Activated T-cell treated with anti-CD3 and anti-CD28 coated beads, Interleukin-2, amount 50 U/mL, for 24 hours (primary cell): ENCODE results near the gene GPRIN3.

Experiments
- DNase-seq: peaks from one replicate; pipeline ENCODE4 v3.0.0-alpha.2; 2020
- H3K27ac Mint-ChIP-seq: 2 replicates; pipeline ENCODE4 v1.8.0; 2020; ENCODE audit warnings: mild to moderate bottlenecking, mixed read lengths
- H3K27me3 Mint-ChIP-seq: 2 replicates; pipeline ENCODE4 v1.8.0; 2020; ENCODE audit warnings: mixed read lengths
- H3K36me3 Mint-ChIP-seq: 2 replicates; pipeline ENCODE4 v1.8.0; 2020; ENCODE audit warnings: low read depth, mixed read lengths
- H3K4me1 Mint-ChIP-seq: 2 replicates; pipeline ENCODE4 v1.8.0; 2020; ENCODE audit warnings: low read depth, mixed read lengths
- H3K4me3 Mint-ChIP-seq: 2 replicates; pipeline ENCODE4 v1.8.0; 2020; ENCODE audit warnings: mild to moderate bottlenecking, moderate library complexity, mixed read lengths
- H3K9me3 Mint-ChIP-seq: 2 replicates; pipeline ENCODE4 v1.8.0; 2020; ENCODE audit warnings: mixed read lengths

Gene GPRIN3

GRCh38 chr4:89305028-89305427 lies 2.6 kb downstream of the GPRIN3 start:
- peaks cover 76% of the 10 kb centered on the region for H3K4me1 Mint-ChIP-seq
- no peaks in the 10 kb centered on the region for H3K9me3 Mint-ChIP-seq
- H3K27me3 Mint-ChIP-seq: no peaks in the 10 kb centered on the region
- DNase-seq: no peak
- peaks cover 16% of the 10 kb centered on the region for H3K36me3 Mint-ChIP-seq
- peak overlapping the region; percentile 80 for H3K4me3 Mint-ChIP-seq
- peak overlapping the region; percentile 83 for H3K27ac Mint-ChIP-seq

GRCh38 chr4:89303814-89304388 lies 3.7 kb downstream of the GPRIN3 start:
- H3K4me1 Mint-ChIP-seq: peaks cover 77% of the 10 kb centered on the region
- H3K27ac Mint-ChIP-seq: peak overlapping the region; percentile 92
- H3K27me3 Mint-ChIP-seq: no peaks in the 10 kb centered on the region
- H3K36me3 Mint-ChIP-seq: peaks cover 16% of the 10 kb centered on the region
- DNase-seq: no peak
- H3K9me3 Mint-ChIP-seq: no peaks in the 10 kb centered on the region
- H3K4me3 Mint-ChIP-seq: peak overlapping the region; percentile 80

GRCh38 chr4:89303177-89303576 lies 4.4 kb downstream of the GPRIN3 start:
- Mint-ChIP-seq H3K27me3 (no peaks in the 10 kb centered on the region), H3K4me1 (peaks cover 77% of the 10 kb centered on the region), H3K36me3 (peaks cover 16% of the 10 kb centered on the region), H3K27ac (peak overlapping the region; percentile 95), H3K4me3 (peak overlapping the region; percentile 81), H3K9me3 (no peaks in the 10 kb centered on the region)
- no peak for DNase-seq

- peak overlapping the region; percentile 95 for H3K27ac Mint-ChIP-seq
- H3K4me1 Mint-ChIP-seq: peaks cover 85% of the 10 kb centered on the region
- no peaks in the 10 kb centered on the region for H3K9me3 Mint-ChIP-seq
- H3K27me3 Mint-ChIP-seq: no peaks in the 10 kb centered on the region
- peaks cover 13% of the 10 kb centered on the region for H3K36me3 Mint-ChIP-seq
- peak overlapping the region; percentile 81 for H3K4me3 Mint-ChIP-seq
- no peak for DNase-seq
Measured at GRCh38 chr4:89301902-89302301, 5.7 kb downstream of the GPRIN3 start.

GRCh38 chr4:89301003-89301402 lies 6.6 kb downstream of the GPRIN3 start:
- Mint-ChIP-seq H3K36me3 (peaks cover 6% of the 10 kb centered on the region), H3K27ac (peak overlapping the region; percentile 95), H3K9me3 (no peaks in the 10 kb centered on the region), H3K4me1 (peaks cover 86% of the 10 kb centered on the region), H3K27me3 (no peaks in the 10 kb centered on the region), H3K4me3 (peak overlapping the region; percentile 81)
- no peak for DNase-seq

GRCh38 chr4:89300499-89300898 lies 7.1 kb downstream of the GPRIN3 start:
- Mint-ChIP-seq H3K4me1 (peaks cover 85% of the 10 kb centered on the region), H3K27me3 (no peaks in the 10 kb centered on the region), H3K36me3 (peaks cover 6% of the 10 kb centered on the region), H3K9me3 (no peaks in the 10 kb centered on the region), H3K27ac (peak overlapping the region; percentile 96), H3K4me3 (peak overlapping the region; percentile 81)
- no peak for DNase-seq

GRCh38 chr4:89300060-89300459 lies 7.5 kb downstream of the GPRIN3 start:
- peaks cover 85% of the 10 kb centered on the region for H3K4me1 Mint-ChIP-seq
- H3K27me3 Mint-ChIP-seq: no peaks in the 10 kb centered on the region
- peaks cover 6% of the 10 kb centered on the region for H3K36me3 Mint-ChIP-seq
- no peak for DNase-seq
- peak overlapping the region; percentile 81 for H3K4me3 Mint-ChIP-seq
- H3K27ac Mint-ChIP-seq: peak overlapping the region; percentile 96
- no peaks in the 10 kb centered on the region for H3K9me3 Mint-ChIP-seq

- no peak for DNase-seq
- Mint-ChIP-seq H3K27ac (peak overlapping the region; percentile 96), H3K27me3 (no peaks in the 10 kb centered on the region), H3K4me1 (peaks cover 87% of the 10 kb centered on the region), H3K9me3 (no peaks in the 10 kb centered on the region), H3K4me3 (peak overlapping the region; percentile 81), H3K36me3 (peaks cover 6% of the 10 kb centered on the region)
Measured at GRCh38 chr4:89299153-89299791, 8.3 kb downstream of the GPRIN3 start.

- Mint-ChIP-seq H3K36me3 (peaks cover 3% of the 10 kb centered on the region), H3K9me3 (no peaks in the 10 kb centered on the region), H3K27me3 (no peaks in the 10 kb centered on the region), H3K4me3 (peak overlapping the region; percentile 81), H3K27ac (peak overlapping the region; percentile 96), H3K4me1 (peaks cover 88% of the 10 kb centered on the region)
- no peak for DNase-seq
Measured at GRCh38 chr4:89298788-89299152, 8.8 kb downstream of the GPRIN3 start.

- H3K36me3 Mint-ChIP-seq: peaks cover 5% of the 10 kb centered on the region
- no peaks in the 10 kb centered on the region for H3K27me3 Mint-ChIP-seq
- H3K9me3 Mint-ChIP-seq: no peaks in the 10 kb centered on the region
- no peak for DNase-seq
- H3K4me3 Mint-ChIP-seq: peak overlapping the region; percentile 64
- peaks cover 90% of the 10 kb centered on the region for H3K4me1 Mint-ChIP-seq
- H3K27ac Mint-ChIP-seq: peak overlapping the region; percentile 93
Measured at GRCh38 chr4:89298155-89298554, 9.4 kb downstream of the GPRIN3 start.

GRCh38 chr4:89296896-89297295 lies 10.7 kb downstream of the GPRIN3 start:
- no peak for DNase-seq
- H3K27ac Mint-ChIP-seq: peak overlapping the region; percentile 93
- no peaks in the 10 kb centered on the region for H3K9me3 Mint-ChIP-seq
- no peaks in the 10 kb centered on the region for H3K27me3 Mint-ChIP-seq
- H3K36me3 Mint-ChIP-seq: peaks cover 5% of the 10 kb centered on the region
- peak overlapping the region; percentile 21 for H3K4me3 Mint-ChIP-seq
- H3K4me1 Mint-ChIP-seq: peaks cover 90% of the 10 kb centered on the region

GRCh38 chr4:89296399-89296798 lies 11.2 kb downstream of the GPRIN3 start:
- peak overlapping the region; percentile 93 for H3K27ac Mint-ChIP-seq
- H3K4me1 Mint-ChIP-seq: peaks cover 90% of the 10 kb centered on the region
- peak overlapping the region; percentile 21 for H3K4me3 Mint-ChIP-seq
- H3K36me3 Mint-ChIP-seq: peaks cover 10% of the 10 kb centered on the region
- peaks cover under 1% of the 10 kb centered on the region for H3K9me3 Mint-ChIP-seq
- no peaks in the 10 kb centered on the region for H3K27me3 Mint-ChIP-seq
- DNase-seq: no peak

- Mint-ChIP-seq H3K4me3 (peak overlapping the region; percentile 74), H3K27ac (peak overlapping the region; percentile 97)
Measured at GRCh38 chr4:89295415-89295927, 12.1 kb downstream of the GPRIN3 start.

GRCh38 chr4:89294573-89295269 lies 12.9 kb downstream of the GPRIN3 start:
- H3K9me3 Mint-ChIP-seq: peaks cover 2% of the 10 kb centered on the region
- H3K27ac Mint-ChIP-seq: peak overlapping the region; percentile 97

More at GRCh38 chr4:89295415-89295927, 12.1 kb downstream of the GPRIN3 start:
- Mint-ChIP-seq H3K9me3 (peaks cover 2% of the 10 kb centered on the region), H3K27me3 (no peaks in the 10 kb centered on the region), H3K4me1 (peaks cover 92% of the 10 kb centered on the region), H3K36me3 (peaks cover 14% of the 10 kb centered on the region)
- DNase-seq: no peak

GRCh38 chr4:89293299-89293698 lies 14.3 kb downstream of the GPRIN3 start:
- H3K9me3 Mint-ChIP-seq: peaks cover 2% of the 10 kb centered on the region
- peaks cover 14% of the 10 kb centered on the region for H3K36me3 Mint-ChIP-seq
- H3K27ac Mint-ChIP-seq: peak overlapping the region; percentile 97
- H3K4me3 Mint-ChIP-seq: peak overlapping the region; percentile 74
- DNase-seq: no peak
- no peaks in the 10 kb centered on the region for H3K27me3 Mint-ChIP-seq
- peaks cover 96% of the 10 kb centered on the region for H3K4me1 Mint-ChIP-seq

More at GRCh38 chr4:89294573-89295269, 12.9 kb downstream of the GPRIN3 start:
- Mint-ChIP-seq H3K4me1 (peaks cover 92% of the 10 kb centered on the region), H3K27me3 (no peaks in the 10 kb centered on the region), H3K36me3 (peaks cover 14% of the 10 kb centered on the region), H3K4me3 (peak overlapping the region; percentile 74)
- DNase-seq: no peak
